Measurements from ENCODE around the gene ADARB2. TPM values are rescaled to one million over a fixed set of nuclear protein-coding genes. Genes with fewer than 3 reads are reported as not detected.

ADARB2 gene
- total and polyA plus RNA-seq, 2 experiments from 2014 or later: 0.13 to 0.48 TPM

DNA sequence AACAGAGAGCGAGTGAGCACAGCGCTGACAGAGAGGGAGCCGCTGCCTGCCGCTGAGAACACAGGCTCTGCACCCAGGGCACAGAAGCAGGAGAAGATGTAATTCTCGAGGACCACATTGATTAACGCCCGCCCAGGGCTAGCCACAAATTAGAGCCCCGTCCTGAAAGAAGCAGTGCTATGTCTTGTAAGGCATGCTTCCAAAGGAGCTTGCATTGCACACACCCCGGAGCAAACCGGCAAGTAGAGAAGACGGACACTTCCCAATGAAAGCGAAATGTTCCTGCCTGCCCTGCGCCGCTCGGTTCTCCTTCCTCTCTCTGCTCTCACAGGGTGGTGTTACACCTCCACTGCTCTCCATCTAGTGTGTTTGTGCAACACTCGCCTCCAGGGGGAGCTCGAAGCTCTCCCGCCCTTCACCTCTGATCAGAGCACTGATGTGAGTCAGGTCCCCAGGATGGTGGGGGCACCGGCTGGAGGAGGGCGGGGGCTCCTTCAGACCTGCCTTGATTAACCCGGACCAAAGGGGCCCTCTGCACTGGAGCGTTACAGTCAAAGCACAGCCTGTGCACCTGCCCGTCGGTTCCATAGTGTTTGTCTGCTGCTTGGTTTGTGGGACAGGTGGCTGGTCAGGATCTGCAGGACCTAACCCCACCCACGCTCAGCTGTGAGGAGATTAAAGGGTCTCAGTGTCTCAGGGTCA is 316.5 kb downstream of the ADARB2 start:
- Histone ChIP-seq H3K9me3 (ENCODE audit: low read depth) (no peaks in the 10 kb centered on the region), H3K27ac (no peak overlapping the region), H3K27me3 (peaks cover 10% of the 10 kb centered on the region), H3K9me2 (replicated peaks; ENCODE audit: insufficient read depth) (no peaks in the 10 kb centered on the region), H4K20me1 (ENCODE audit: insufficient read depth, poor library complexity, severe bottlenecking) (no peaks in the 10 kb centered on the region), H3K4me2 (peak overlapping the region; percentile 87), H3K79me2 (no peaks in the 10 kb centered on the region), H3K4me1 (ENCODE audit: insufficient read depth) (no peaks in the 10 kb centered on the region), H3K4me3 (peak overlapping the region; percentile 36), H3K36me3 (replicated peaks; ENCODE audit: insufficient read depth, low read depth) (no peaks in the 10 kb centered on the region), H2AFZ (peak overlapping the region; percentile 32)
- TF ChIP-seq, protein P1, sequence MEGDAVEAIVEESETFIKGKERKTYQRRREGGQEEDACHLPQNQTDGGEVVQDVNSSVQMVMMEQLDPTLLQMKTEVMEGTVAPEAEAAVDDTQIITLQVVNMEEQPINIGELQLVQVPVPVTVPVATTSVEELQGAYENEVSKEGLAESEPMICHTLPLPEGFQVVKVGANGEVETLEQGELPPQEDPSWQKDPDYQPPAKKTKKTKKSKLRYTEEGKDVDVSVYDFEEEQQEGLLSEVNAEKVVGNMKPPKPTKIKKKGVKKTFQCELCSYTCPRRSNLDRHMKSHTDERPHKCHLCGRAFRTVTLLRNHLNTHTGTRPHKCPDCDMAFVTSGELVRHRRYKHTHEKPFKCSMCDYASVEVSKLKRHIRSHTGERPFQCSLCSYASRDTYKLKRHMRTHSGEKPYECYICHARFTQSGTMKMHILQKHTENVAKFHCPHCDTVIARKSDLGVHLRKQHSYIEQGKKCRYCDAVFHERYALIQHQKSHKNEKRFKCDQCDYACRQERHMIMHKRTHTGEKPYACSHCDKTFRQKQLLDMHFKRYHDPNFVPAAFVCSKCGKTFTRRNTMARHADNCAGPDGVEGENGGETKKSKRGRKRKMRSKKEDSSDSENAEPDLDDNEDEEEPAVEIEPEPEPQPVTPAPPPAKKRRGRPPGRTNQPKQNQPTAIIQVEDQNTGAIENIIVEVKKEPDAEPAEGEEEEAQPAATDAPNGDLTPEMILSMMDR (IDR thresholded peaks at IDR 0.05; ENCODE audit: poor library complexity): peak; percentile 91
- TF ChIP-seq EZH2 (IDR thresholded peaks at IDR 0.05; ENCODE audit: borderline replicate concordance): no peak
- TF ChIP-seq EZH2phosphoT487 (IDR thresholded peaks at IDR 0.05; ENCODE audit: low read depth, severe bottlenecking, unreplicated experiment): no peak
- DNase-seq (ENCODE audit: low spot score): peak; percentile 85
- 6% methylated on average over 24 of the region's 25 CpGs for WGBS (ENCODE audit: low lambda C conversion rate, missing lambda C conversion rate)

DNA sequence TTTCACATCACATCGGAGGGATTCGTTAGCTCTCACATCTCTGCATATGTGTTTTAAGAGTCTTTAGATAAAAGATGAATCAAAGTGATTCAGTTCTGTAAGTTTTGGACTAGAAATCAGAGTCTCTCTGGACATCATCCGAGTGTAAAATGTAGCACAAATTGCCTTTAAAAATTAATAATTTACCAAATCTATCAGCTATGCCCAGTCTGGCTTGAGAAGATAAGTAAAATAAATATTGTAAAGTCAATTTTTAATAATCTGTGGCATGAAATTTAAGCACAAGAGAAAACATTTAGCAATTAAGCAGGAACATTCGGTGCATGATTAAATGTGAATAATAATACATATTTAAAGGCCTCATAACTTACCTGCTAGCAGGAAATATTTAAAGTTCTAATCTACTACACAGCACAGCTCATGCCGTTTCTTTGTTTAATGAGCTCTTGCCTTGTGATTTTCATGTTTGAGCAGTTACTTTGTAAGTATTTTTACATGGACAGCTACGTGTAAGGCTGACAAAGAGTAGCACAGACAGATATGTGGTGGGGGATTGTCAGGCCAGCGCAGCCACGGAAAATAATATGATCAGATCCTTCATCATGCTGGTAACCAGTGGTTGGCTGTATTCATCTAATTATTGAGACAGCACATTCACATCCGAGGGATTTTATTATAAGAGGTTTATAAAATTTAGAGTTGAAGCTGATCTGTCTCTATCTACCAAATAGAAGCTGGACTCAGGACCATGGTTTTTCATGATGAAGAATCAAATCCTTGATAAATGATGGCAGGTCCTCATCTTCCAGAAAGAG is 317.3 kb downstream of the ADARB2 start:
- DNase-seq (ENCODE audit: low spot score): no peak
- TF ChIP-seq, protein P1 (IDR thresholded peaks at IDR 0.05; ENCODE audit: poor library complexity): no peak
- Histone ChIP-seq H4K20me1 (ENCODE audit: insufficient read depth, poor library complexity, severe bottlenecking) (no peaks in the 10 kb centered on the region), H3K27me3 (peaks cover 10% of the 10 kb centered on the region), H3K36me3 (replicated peaks; ENCODE audit: insufficient read depth, low read depth) (no peaks in the 10 kb centered on the region), H2AFZ (peak overlapping the region; percentile 32), H3K4me1 (ENCODE audit: insufficient read depth) (no peaks in the 10 kb centered on the region), H3K4me3 (peak overlapping the region; percentile 36), H3K9me2 (replicated peaks; ENCODE audit: insufficient read depth) (no peaks in the 10 kb centered on the region), H3K27ac (no peak overlapping the region), H3K9me3 (ENCODE audit: low read depth) (no peaks in the 10 kb centered on the region), H3K79me2 (no peaks in the 10 kb centered on the region), H3K4me2 (peak overlapping the region; percentile 87)
- WGBS (ENCODE audit: low lambda C conversion rate, missing lambda C conversion rate): 60% methylated on average over 9 of the region's 9 CpGs

DNA sequence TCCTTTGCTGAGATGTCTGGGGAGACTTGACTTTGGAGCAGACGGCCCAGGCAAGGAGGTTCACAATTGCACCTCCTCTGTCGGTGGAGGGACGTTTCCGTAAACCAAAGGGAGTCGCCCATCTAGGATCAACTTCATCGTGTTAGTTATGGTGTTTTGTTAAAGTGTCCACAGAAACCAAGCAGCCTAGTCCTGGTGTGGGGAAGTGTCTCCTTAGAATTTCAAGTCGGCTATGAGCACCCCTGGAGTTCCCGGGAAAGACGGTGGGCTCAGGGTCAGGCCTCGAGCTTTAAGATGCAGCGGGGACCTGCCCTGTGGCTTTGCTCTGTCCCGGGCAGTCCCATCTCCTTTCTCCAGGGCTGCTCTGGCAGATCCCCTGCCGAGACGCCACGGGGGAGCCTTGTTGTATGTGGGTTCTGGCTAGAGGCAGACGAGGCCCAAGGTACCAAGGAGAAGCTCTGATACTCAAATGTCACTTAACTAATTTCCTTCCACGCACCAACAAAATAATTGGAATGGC is 319.2 kb downstream of the ADARB2 start:
- 89% methylated on average over 17 of the region's 17 CpGs for WGBS (ENCODE audit: low lambda C conversion rate, missing lambda C conversion rate)
- Histone ChIP-seq H3K9me2 (replicated peaks; ENCODE audit: insufficient read depth) (no peaks in the 10 kb centered on the region), H3K27ac (no peak overlapping the region), H3K79me2 (no peaks in the 10 kb centered on the region), H3K4me1 (ENCODE audit: insufficient read depth) (no peaks in the 10 kb centered on the region), H3K36me3 (replicated peaks; ENCODE audit: insufficient read depth, low read depth) (no peaks in the 10 kb centered on the region), H3K9me3 (ENCODE audit: low read depth) (no peaks in the 10 kb centered on the region), H2AFZ (no peak overlapping the region), H3K4me3 (no peak overlapping the region), H4K20me1 (ENCODE audit: insufficient read depth, poor library complexity, severe bottlenecking) (no peaks in the 10 kb centered on the region), H3K4me2 (no peak overlapping the region), H3K27me3 (peaks cover 10% of the 10 kb centered on the region)
- TF ChIP-seq EZH2 (IDR thresholded peaks at IDR 0.05; ENCODE audit: borderline replicate concordance): no peak
- TF ChIP-seq, protein P1 (IDR thresholded peaks at IDR 0.05; ENCODE audit: poor library complexity): no peak
- TF ChIP-seq EZH2phosphoT487 (IDR thresholded peaks at IDR 0.05; ENCODE audit: low read depth, severe bottlenecking, unreplicated experiment): no peak
- DNase-seq (ENCODE audit: low spot score): no peak

Measured in hepatocyte (in vitro differentiated cells).